Osteocyte (in vitro differentiated cells): ENCODE results near the gene PDE6D. TPM values are rescaled to one million over a fixed set of nuclear protein-coding genes. Genes with fewer than 3 reads are reported as not detected.

Experiments used
- DNase-seq: peaks from one replicate; pipeline ENCODE4 v3.0.0; 2021; ENCODE audit warnings: mixed read lengths; ENCODE audit not compliant: unreplicated experiment; ENCODE audit errors: extremely low spot score
- H3K27ac Mint-ChIP-seq: one replicate; pipeline ENCODE4 v1.8.0; 2021; ENCODE audit warnings: mild to moderate bottlenecking, mixed read lengths; ENCODE audit not compliant: unreplicated experiment
- H3K27me3 Mint-ChIP-seq: one replicate; pipeline ENCODE4 v1.8.0; 2021; ENCODE audit warnings: mixed read lengths; ENCODE audit not compliant: unreplicated experiment
- H3K36me3 Mint-ChIP-seq: one replicate; pipeline ENCODE4 v1.8.0; 2021; ENCODE audit warnings: mixed read lengths; ENCODE audit not compliant: unreplicated experiment
- H3K4me1 Mint-ChIP-seq: one replicate; pipeline ENCODE4 v1.8.0; 2021; ENCODE audit warnings: mixed read lengths; ENCODE audit not compliant: unreplicated experiment
- H3K4me3 Mint-ChIP-seq: one replicate; pipeline ENCODE4 v1.8.0; 2021; ENCODE audit warnings: mild to moderate bottlenecking, moderate library complexity, mixed read lengths; ENCODE audit not compliant: unreplicated experiment
- H3K9me3 Mint-ChIP-seq: one replicate; pipeline ENCODE4 v1.8.0; 2021; ENCODE audit warnings: mixed read lengths; ENCODE audit not compliant: unreplicated experiment
- total RNA-seq: library from RNA; stranded (reverse); gene quantifications from 2 replicates; pipeline ENCODE4 v1.2.1, GENCODE V29; 2021
- TF ChIP-seq, protein P1 (sequence below): fragments of 200-600 bp; sonication (generic); IDR thresholded peaks from 2 replicates; pipeline ENCODE4 v1.5.0; 2021; ENCODE audit warnings: antibody characterized with exemption, mild to moderate bottlenecking, moderate library complexity

The PDE6D gene
- total RNA-seq, 1 donor from 2014 or later, result 17.6 TPM

DNA sequence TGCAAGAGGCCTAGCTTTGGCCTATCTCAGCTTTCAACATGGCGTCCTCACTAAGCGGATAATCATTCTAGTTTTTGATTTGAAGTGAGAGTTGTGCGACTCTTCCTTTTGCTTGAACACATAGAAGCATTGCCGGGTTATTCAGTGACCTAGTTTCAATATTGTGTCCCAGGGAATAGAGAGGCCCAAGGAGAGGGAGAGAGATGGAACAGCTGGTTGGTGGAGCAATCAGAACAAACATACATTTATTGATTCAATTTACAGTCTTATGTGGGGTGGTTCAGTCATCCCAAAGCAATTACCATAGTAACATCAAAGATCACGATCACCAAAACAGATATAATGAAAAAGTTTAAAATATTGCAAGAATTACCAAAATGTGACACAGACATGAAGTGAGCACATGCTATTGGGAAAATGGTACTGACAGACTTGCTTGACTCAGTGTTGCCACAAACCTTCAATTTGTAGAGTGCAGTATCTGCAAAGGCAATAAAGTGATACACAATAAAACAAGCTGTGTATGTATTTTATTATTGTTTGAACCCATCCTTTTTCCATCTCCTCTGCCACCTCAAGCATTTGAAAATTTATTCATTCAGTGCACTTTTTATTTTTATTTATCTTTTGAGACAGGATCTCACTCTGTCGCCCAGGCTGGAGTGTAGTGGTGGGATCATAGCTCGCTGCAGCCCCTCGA, 35.4 kb upstream of the PDE6D start:
- TF ChIP-seq, protein P1, sequence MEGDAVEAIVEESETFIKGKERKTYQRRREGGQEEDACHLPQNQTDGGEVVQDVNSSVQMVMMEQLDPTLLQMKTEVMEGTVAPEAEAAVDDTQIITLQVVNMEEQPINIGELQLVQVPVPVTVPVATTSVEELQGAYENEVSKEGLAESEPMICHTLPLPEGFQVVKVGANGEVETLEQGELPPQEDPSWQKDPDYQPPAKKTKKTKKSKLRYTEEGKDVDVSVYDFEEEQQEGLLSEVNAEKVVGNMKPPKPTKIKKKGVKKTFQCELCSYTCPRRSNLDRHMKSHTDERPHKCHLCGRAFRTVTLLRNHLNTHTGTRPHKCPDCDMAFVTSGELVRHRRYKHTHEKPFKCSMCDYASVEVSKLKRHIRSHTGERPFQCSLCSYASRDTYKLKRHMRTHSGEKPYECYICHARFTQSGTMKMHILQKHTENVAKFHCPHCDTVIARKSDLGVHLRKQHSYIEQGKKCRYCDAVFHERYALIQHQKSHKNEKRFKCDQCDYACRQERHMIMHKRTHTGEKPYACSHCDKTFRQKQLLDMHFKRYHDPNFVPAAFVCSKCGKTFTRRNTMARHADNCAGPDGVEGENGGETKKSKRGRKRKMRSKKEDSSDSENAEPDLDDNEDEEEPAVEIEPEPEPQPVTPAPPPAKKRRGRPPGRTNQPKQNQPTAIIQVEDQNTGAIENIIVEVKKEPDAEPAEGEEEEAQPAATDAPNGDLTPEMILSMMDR, result no peak
- Mint-ChIP-seq H3K4me3 (no peak overlapping the region), H3K36me3 (peaks cover 22% of the 10 kb centered on the region), H3K4me1 (no peaks in the 10 kb centered on the region), H3K27me3 (peaks cover 2% of the 10 kb centered on the region), H3K27ac (no peak overlapping the region), H3K9me3 (peaks cover 10% of the 10 kb centered on the region)
- no peak for DNase-seq

DNA sequence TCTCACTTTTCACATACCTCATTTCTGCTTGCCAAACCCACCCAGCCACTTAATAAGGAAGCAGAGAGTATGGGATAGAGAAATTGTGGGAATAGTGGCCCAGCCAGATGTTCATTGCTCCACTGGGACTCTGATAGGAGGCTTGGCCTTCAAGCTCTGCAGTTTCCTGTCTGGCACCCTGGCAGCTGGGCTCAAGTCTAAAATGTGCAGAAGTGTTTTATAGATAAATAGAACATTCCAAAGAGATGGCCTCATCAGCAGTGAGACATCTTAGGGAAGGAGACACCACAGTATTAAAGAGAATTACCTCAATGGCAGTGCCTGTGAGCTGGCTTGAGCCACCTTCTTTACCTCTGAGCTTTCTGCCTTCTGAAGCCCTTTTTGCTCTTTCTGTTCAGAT, 29.8 kb upstream of the PDE6D start:
- H3K9me3 Mint-ChIP-seq, result peaks cover 6% of the 10 kb centered on the region
- no peak overlapping the region for H3K4me3 Mint-ChIP-seq
- no peaks in the 10 kb centered on the region for H3K27me3 Mint-ChIP-seq
- no peak for DNase-seq
- peaks cover 7% of the 10 kb centered on the region for H3K4me1 Mint-ChIP-seq
- TF ChIP-seq, protein P1, result no peak
- no peak overlapping the region for H3K27ac Mint-ChIP-seq
- H3K36me3 Mint-ChIP-seq, result peaks cover 48% of the 10 kb centered on the region

DNA sequence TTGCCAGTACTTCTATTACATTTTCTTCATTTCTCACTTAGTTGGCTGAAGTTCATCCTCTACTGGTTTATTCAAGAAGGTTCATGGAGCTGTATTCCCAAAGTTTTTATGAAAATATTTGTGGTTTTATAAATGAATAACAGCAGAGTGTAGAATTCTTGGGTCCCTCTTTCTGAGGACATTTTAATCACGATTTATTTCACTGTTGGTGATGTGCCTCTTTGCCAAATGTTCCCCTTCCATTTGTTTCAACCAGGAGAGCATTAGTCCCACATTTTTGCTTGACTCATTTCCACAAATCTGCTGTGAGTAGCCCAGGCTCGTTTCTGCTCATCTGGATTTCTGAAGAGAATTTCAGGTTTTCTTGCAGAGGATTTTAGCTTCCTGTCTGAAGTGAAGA, 25.9 kb upstream of the PDE6D start:
- TF ChIP-seq, protein P1, result no peak
- Mint-ChIP-seq H3K36me3 (peaks cover 40% of the 10 kb centered on the region), H3K9me3 (no peaks in the 10 kb centered on the region)

GRCh38 chr2:231803501-231804138, 22.5 kb upstream of the PDE6D start:
- Mint-ChIP-seq H3K4me3 (no peak overlapping the region), H3K36me3 (peaks cover 34% of the 10 kb centered on the region), H3K27me3 (no peaks in the 10 kb centered on the region), H3K27ac (no peak overlapping the region), H3K9me3 (no peaks in the 10 kb centered on the region), H3K4me1 (no peaks in the 10 kb centered on the region)
- no peak for DNase-seq
- TF ChIP-seq, protein P1, result no peak

More for the DNA sequence above, 25.9 kb upstream of the PDE6D start:
- Mint-ChIP-seq H3K27ac (no peak overlapping the region), H3K27me3 (no peaks in the 10 kb centered on the region), H3K4me1 (peaks cover 7% of the 10 kb centered on the region), H3K4me3 (no peak overlapping the region)
- DNase-seq, result no peak

GRCh38 chr2:231800493-231801091, 19.5 kb upstream of the PDE6D start:
- Mint-ChIP-seq H3K4me1 (peaks cover under 1% of the 10 kb centered on the region), H3K4me3 (no peak overlapping the region), H3K27ac (no peak overlapping the region), H3K36me3 (peaks cover 38% of the 10 kb centered on the region), H3K9me3 (no peaks in the 10 kb centered on the region), H3K27me3 (no peaks in the 10 kb centered on the region)
- no peak for DNase-seq
- TF ChIP-seq, protein P1, result peak; percentile 68
